Measurements from ENCODE around the gene CDC16.

DNA sequence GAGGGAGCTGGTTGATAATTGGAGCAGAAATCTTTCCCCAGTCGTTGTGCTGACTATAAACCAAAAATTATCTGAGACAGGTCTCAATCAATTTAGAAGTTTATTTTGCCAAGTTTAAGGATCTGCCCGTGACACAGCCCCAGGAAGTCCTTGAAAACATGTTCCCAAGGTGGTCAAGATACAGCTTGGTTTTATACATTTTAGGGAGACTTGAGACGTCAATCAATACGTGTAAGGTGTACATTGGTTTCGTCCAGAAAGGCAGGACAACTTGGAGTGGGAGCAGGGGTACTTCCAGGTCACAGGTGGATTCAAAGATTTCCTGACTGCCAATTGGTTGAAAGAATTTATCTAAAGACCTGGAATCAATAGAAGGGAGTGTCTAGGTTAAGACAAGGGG, 38.1 kb upstream of the CDC16 start:
- TF ChIP-seq, protein P1, sequence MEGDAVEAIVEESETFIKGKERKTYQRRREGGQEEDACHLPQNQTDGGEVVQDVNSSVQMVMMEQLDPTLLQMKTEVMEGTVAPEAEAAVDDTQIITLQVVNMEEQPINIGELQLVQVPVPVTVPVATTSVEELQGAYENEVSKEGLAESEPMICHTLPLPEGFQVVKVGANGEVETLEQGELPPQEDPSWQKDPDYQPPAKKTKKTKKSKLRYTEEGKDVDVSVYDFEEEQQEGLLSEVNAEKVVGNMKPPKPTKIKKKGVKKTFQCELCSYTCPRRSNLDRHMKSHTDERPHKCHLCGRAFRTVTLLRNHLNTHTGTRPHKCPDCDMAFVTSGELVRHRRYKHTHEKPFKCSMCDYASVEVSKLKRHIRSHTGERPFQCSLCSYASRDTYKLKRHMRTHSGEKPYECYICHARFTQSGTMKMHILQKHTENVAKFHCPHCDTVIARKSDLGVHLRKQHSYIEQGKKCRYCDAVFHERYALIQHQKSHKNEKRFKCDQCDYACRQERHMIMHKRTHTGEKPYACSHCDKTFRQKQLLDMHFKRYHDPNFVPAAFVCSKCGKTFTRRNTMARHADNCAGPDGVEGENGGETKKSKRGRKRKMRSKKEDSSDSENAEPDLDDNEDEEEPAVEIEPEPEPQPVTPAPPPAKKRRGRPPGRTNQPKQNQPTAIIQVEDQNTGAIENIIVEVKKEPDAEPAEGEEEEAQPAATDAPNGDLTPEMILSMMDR (conservative IDR thresholded peaks at IDR 0.05; ENCODE audit: low read depth, low read length): no peak
- no peak for TF ChIP-seq EZH2 (IDR thresholded peaks at IDR 0.05; ENCODE audit: borderline replicate concordance, low read depth, low read length, poor library complexity, severe bottlenecking)

Data from A673 (cell line).